Esophagus (tissue), 2 donors: ENCODE results near the gene PEDS1. TPM values are rescaled to one million over a fixed set of nuclear protein-coding genes. Genes with fewer than 3 reads are reported as not detected.

Experiments
- H3K27ac ChIP-seq, 2 donors: one replicate each; pipeline ENCODE4 v1.5.1; 2013; ENCODE audit warnings: low read depth in 2 of 2, mild to moderate bottlenecking in 2 of 2, inconsistent platforms in 1 of 2, low read length in 1 of 2, moderate library complexity in 1 of 2
- H3K27me3 ChIP-seq, 2 donors: one replicate each; pipeline ENCODE4 v1.6.1; 2013; ENCODE audit warnings: low read length in 2 of 2, control low read depth in 1 of 2, mild to moderate bottlenecking in 1 of 2; ENCODE audit not compliant: insufficient read depth in 2 of 2, control insufficient read depth in 1 of 2
- H3K36me3 ChIP-seq, 2 donors: one replicate each; pipeline ENCODE4 v1.6.1; 2013; ENCODE audit warnings: low read length in 1 of 2; ENCODE audit not compliant: control insufficient read depth in 2 of 2, insufficient read depth in 2 of 2
- H3K4me1 ChIP-seq, 2 donors: one replicate each; pipeline ENCODE4 v1.6.1; 2013; ENCODE audit warnings: low read length in 1 of 2; ENCODE audit not compliant: control insufficient read depth in 2 of 2, insufficient read depth in 2 of 2
- H3K4me3 ChIP-seq, 2 donors: one replicate each; pipeline ENCODE4 v1.5.1; 2013; ENCODE audit warnings: low read length in 2 of 2, mild to moderate bottlenecking in 2 of 2, low read depth in 1 of 2, moderate library complexity in 1 of 2
- H3K9me3 ChIP-seq, 2 donors: one replicate each; pipeline ENCODE4 v1.6.1; 2013; ENCODE audit warnings: mild to moderate bottlenecking in 2 of 2, low read depth in 1 of 2, low read length in 1 of 2, moderate library complexity in 1 of 2; ENCODE audit not compliant: control insufficient read depth in 2 of 2, insufficient read depth in 1 of 2
- WGBS, 2 donors: extraction: QIAGEN DNeasy Blood & Tissue Kit; methylation state at CpG; one replicate each; pipeline ENCODE4 v1.1.7; 2013; 5-methylcytosine and 5-hydroxymethylcytosine counted together
- polyA plus RNA-seq, 2 donors: library from polyadenylated mRNA; stranded (reverse); fragments of 200-250 nt; gene quantifications; one replicate each; pipeline ENCODE4 v1.2.3, GENCODE V29; 2013
- donor health status: healthy with polysubstance abuse.
- donor health status: Bipolar disorder and iron deficiency.

PEDS1 gene
- polyA plus RNA-seq, 2 donors: 31.5 to 56.2 TPM

DNA sequence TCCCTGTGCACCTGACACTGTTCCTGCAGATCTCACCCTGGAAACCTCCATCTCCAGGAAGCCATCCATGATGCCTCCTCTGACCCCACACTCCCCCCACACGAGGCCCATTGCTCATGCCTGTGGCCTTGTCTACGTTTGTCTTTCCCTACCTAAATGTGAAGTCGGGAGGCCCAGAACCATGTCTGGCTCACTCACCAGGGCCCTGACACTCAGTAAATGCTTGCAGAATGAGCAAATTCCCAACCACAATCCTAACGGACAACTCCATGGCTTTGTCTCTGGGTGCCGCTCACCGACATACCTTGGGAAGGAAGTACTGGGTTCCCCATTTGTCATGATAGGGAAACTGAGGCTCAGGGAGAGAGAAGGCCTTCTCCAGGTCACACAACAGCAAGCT lies 7.3 kb downstream of the PEDS1 start:
- H3K4me3 ChIP-seq: peak overlapping the region; percentile 15 to 20
- peaks cover 14 to 54% of the 10 kb centered on the region in 2 donors for H3K4me1 ChIP-seq
- WGBS, 2 donors: 71 to 72% methylated on average over 6 of the region's 6 CpGs
- H3K9me3 ChIP-seq: no peaks in the 10 kb centered on the region
- H3K27me3 ChIP-seq: no peaks in the 10 kb centered on the region
- peaks cover 11 to 21% of the 10 kb centered on the region in 2 donors for H3K36me3 ChIP-seq
- H3K27ac ChIP-seq: peak overlapping the region; percentile 98 to 100

DNA sequence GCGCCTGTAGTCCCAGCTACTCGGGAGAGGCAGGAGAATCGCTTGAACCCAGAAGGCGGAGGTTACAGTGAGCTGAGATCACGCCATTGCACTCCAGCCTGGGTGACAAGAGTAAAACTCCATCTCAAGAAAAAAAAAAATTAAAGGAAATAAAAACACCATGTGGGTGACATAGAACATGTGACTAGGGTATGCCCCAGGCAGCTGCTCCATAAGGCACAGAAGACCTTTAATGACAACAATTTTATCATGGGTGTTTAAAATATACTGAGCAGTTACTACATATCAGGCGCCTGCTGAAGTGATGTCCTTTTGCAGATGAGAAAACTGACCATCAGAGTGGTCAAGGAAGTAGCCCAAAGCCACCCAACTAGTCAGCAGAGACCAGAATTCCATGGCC lies 8.0 kb downstream of the PEDS1 start:
- no peaks in the 10 kb centered on the region for H3K9me3 ChIP-seq
- peaks cover 11 to 22% of the 10 kb centered on the region in 2 donors for H3K36me3 ChIP-seq
- peak overlapping the region; percentile 98 to 100 for H3K27ac ChIP-seq
- no peaks in the 10 kb centered on the region for H3K27me3 ChIP-seq
- 77 to 91% methylated on average over 6 of the region's 6 CpGs for WGBS, 2 donors
- H3K4me3 ChIP-seq: no peak overlapping the region
- H3K4me1 ChIP-seq: peaks cover 15 to 57% of the 10 kb centered on the region in 2 donors

DNA sequence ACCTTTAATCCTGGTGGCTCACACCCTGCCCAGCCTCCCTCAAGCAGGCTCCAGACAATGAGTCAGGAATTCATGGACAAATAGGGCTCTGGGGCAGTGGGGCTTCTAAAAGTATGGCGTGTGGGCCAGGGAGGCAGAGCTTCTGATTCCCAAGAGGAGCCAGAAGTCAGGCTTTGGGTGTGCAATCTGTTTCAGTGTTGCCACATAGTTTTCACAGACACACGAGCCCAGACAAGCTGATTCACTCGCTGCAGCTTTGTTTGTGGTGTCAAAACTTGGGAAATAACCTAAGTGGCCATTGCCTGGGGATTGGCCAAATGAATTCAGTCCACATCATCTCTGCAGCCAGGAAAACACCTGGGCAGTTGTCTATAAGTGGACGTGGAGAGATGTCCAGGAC lies 9.2 kb downstream of the PEDS1 start:
- Histone ChIP-seq H3K27ac (peak overlapping the region; percentile 75 to 93), H3K27me3 (no peaks in the 10 kb centered on the region), H3K36me3 (peaks cover 10 to 29% of the 10 kb centered on the region in 2 donors), H3K9me3 (no peaks in the 10 kb centered on the region), H3K4me3 (no peak overlapping the region), H3K4me1 (peaks cover 10 to 48% of the 10 kb centered on the region in 2 donors)
- WGBS, 2 donors: 25 to 53% methylated on average over 4 of the region's 4 CpGs

DNA sequence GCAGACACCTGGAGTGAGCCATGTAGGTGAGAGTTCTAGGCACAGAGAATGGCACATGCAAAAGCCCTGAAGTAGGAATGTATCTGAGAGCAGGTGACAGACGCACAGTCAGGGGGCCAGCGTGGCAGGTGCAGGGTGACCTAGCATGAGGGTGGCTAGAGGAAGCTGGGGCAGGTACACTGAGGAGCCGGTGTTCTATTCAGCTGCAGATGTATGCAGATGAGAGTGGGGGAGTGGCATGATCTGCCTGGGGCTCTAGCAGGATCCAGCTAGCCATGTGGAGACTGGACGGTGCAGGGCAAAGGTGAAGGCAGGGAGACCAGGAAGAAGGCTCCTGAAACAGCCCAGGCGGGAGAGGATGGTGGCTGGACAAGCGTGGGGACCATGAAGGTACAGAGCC lies 10.7 kb downstream of the PEDS1 start:
- WGBS, 2 donors: 72 to 73% methylated on average over 6 of the region's 6 CpGs
- Histone ChIP-seq H3K4me3 (no peak overlapping the region), H3K9me3 (no peaks in the 10 kb centered on the region), H3K4me1 (peaks cover 6 to 49% of the 10 kb centered on the region in 2 donors), H3K27ac (peak overlapping the region; percentile 31 to 58), H3K27me3 (no peaks in the 10 kb centered on the region), H3K36me3 (peaks cover 4 to 20% of the 10 kb centered on the region in 2 donors)

DNA sequence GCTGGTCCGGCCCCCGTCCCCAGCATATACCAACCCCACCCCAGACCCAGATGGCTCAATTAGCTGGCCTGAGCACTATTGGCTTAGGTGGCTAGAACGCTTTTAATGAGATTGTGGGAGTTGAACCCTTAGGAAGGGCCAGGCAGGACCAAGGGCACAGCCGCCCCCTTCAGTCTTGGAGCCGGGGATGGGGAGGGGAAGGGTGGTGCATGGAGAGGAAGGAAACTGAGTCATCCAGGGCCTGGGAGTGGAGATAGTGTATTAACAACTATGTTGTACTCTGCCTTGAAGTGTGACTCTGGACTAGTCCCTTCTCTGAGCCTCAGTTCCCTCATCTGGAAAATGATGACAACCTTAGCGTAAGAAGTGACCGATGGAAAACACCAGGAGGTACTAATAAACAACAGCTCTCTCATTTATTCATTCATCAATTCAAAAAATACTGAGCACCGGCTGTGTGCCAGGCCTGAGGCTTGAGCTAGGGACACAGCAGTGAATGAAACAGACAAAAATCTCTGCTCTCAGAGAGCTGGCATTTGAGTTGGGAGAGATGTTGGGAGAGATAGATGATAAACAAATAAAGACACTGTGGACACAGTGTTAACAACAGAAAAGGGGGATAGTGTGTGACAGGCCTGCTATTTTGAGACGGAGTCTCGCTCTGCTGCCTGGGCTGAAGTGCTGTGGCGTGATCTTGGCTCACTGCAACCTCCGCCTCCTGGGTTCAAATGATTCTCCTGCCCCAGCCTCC lies 11.5 kb downstream of the PEDS1 start:
- no peaks in the 10 kb centered on the region for H3K9me3 ChIP-seq
- H3K27ac ChIP-seq: peak overlapping the region; percentile 49 to 87
- peaks cover 4 to 20% of the 10 kb centered on the region in 2 donors for H3K36me3 ChIP-seq
- 69 to 79% methylated on average over 12 of the region's 12 CpGs for WGBS, 2 donors
- H3K27me3 ChIP-seq: no peaks in the 10 kb centered on the region
- peaks cover 6 to 43% of the 10 kb centered on the region in 2 donors for H3K4me1 ChIP-seq
- no peak overlapping the region for H3K4me3 ChIP-seq

DNA sequence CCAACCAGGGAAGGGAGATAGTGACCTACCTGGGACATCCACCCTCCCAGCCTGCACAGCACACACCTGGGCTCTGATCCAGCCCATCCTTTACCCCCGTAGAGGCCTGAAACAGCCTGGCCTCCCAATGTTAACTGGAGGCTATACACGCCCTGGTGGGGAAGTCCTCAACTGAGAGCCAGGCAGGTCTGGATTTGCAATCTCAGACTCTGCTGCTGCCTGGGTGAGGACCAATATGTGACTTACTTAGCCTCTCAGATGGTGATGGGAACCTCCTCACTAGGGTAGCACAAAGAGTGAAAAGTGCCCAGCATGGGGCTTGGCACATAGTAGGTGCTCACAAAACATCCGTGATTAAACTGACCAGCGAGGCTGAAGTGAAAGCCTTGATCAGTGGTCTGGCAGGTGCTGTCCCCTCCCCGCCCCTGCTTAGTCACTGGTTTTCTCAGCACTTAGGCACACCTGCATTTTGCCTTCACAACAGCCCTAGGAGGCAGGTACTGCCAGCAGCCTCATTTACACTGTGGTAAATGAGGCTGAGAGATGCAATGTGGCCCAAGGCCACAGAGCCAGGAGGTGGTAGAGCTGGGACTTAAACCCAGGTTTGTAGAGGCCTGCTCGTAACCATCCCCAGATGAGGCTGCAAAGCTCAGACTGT lies 12.4 kb downstream of the PEDS1 start:
- Histone ChIP-seq H3K4me1 (peaks cover 6 to 36% of the 10 kb centered on the region in 2 donors), H3K36me3 (peaks cover 4 to 20% of the 10 kb centered on the region in 2 donors), H3K4me3 (no peak overlapping the region), H3K9me3 (no peaks in the 10 kb centered on the region), H3K27ac (peak overlapping the region; percentile 50 to 87), H3K27me3 (no peaks in the 10 kb centered on the region)
- WGBS, 2 donors: 49 to 71% methylated on average over 6 of the region's 6 CpGs

DNA sequence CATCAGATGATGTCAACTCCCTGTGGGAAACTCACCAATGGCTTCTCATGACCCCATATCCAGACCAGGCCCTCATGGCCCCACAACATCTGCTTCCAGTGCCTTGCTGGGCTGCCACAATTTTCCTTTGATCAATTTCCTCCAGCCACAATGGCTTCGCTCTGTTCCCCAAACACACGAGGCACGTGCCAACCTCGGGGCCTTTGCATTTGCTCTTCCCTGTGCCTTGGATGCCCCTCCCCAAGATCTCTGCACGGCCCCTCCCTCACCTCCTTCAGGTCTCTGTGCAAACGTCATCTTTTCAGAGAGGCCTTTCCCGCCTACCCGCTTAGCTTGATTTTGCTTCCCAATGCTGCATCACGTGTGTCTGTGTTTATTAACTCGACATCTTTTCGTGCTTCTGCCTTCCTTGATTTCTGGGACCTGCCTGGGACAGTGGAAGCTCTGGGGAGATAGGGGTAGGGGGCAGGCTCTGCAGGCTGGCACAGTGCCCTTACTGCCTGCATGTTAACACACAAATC lies 13.1 kb downstream of the PEDS1 start:
- peaks cover 6 to 33% of the 10 kb centered on the region in 2 donors for H3K4me1 ChIP-seq
- H3K27me3 ChIP-seq: no peaks in the 10 kb centered on the region
- 55 to 65% methylated on average over 11 of the region's 11 CpGs for WGBS, 2 donors
- H3K4me3 ChIP-seq: no peak overlapping the region
- H3K9me3 ChIP-seq: no peaks in the 10 kb centered on the region
- peaks cover 4 to 20% of the 10 kb centered on the region in 2 donors for H3K36me3 ChIP-seq
- peak overlapping the region; percentile 50 to 87 for H3K27ac ChIP-seq

DNA sequence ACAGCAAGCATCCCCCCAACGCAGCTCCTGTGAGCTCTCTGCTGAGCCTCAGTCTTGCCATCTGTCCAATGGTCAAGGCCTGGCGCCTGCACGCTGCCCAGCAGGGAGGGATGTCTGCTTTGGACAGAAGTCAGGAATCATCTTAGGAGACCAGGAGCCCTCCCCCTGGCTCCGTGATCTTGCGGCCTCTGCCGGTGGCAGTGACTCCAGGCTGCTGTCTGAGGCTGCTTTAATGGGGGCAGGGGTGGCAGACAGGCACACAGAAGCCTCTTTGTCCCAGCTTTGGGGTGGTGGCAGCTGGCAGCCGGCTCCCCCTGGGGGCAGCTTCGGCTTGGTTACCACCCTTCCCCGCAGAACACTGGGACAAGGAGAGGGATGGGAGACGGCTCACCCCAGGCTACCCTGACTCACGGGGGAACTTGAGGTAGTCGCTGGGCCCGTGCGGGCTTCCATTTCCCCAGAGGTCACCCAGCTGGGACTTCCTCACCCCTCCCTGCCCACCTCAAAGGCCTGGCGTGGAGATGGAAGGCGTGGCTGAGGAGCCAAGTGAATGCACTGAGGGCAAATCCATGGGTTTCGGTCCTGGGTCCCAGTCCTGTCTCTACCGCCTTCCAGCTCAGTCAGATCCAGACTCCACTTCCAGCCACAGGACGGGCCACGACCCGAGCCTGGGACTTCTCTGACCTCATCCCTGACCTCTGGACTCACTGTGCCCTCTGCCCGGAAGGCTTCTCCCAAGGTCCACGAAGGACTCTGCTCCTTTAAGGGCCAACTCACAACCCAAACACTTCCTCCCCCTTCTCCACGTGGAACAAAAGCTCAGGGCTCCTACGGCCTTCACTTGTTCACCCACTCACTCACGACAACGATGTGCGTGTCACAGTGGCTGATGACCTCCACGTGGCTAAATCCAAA lies 14.8 kb downstream of the PEDS1 start:
- Histone ChIP-seq H3K36me3 (peaks cover 7 to 26% of the 10 kb centered on the region in 2 donors), H3K27ac (peak overlapping the region; percentile 69 to 80), H3K4me1 (peaks cover 6 to 35% of the 10 kb centered on the region in 2 donors), H3K27me3 (no peaks in the 10 kb centered on the region), H3K9me3 (no peaks in the 10 kb centered on the region), H3K4me3 (no peak overlapping the region)
- WGBS, 2 donors: 52 to 54% methylated on average over 29 of the region's 29 CpGs

DNA sequence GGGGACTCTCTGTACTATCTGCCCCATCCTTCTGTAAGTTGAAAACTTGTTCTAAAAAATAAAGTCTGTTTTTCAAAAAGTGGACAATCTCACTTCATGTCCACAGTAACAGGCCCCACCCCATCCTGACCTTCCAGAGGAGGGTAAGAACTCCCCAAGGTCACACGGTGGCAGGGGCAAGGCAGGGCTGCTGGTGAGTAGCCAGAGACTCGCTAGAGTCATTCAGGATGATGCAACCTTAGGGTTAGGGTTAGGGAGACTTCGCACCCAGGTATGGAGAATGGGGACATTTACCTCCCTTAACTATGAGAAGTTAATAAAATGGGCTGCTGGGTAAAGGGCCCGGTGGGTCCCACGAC lies 15.4 kb downstream of the PEDS1 start:
- WGBS, 2 donors: 72 to 76% methylated on average over 5 of the region's 5 CpGs
- peak overlapping the region; percentile 69 to 82 for H3K27ac ChIP-seq
- H3K9me3 ChIP-seq: no peaks in the 10 kb centered on the region
- no peak overlapping the region for H3K4me3 ChIP-seq
- H3K36me3 ChIP-seq: peaks cover 6 to 28% of the 10 kb centered on the region in 2 donors
- peaks cover 7 to 37% of the 10 kb centered on the region in 2 donors for H3K4me1 ChIP-seq
- no peaks in the 10 kb centered on the region for H3K27me3 ChIP-seq
